H1 (cell line): ENCODE measurements around the gene FPGS. TPM values are rescaled to one million over a fixed set of nuclear protein-coding genes. Genes with fewer than 3 reads are reported as not detected.

Experiments used
- CTCF ChIA-PET: fragments of 300-600 bp; sonication (Branson Sonifier 250); formaldehyde crosslinking; loops from one replicate; lab custom pipeline; 2021; ENCODE audit not compliant: partially characterized antibody; lab: Charles Lee
- POLR2A ChIA-PET: fragments of 300-600 bp; sonication (Branson Sonifier 250); formaldehyde crosslinking; loops from one replicate; lab custom pipeline; 2021; ENCODE audit warnings: inconsistent platforms; ENCODE audit not compliant: partially characterized antibody; lab: Charles Lee
- DNase-seq, 2 experiments: peaks; one replicate each; pipeline versions ENCODE4 v3.0.0 to v3.0.0-alpha.2; 2010 to 2022; ENCODE audit warnings: low spot score in 2 of 2, low read depth in 1 of 2, mixed read lengths in 1 of 2
- FAIRE-seq: peaks from 2 replicates; lab custom pipeline; 2011; peaks lifted over from hg19 to GRCh38; lab: Jason Lieb, UNC
- H2AFZ ChIP-seq: 2 replicates; pipeline ENCODE4 v1.8.1; 2012; ENCODE audit warnings: low read length, inconsistent platforms
- H2AK5ac ChIP-seq: 2 replicates; pipeline ENCODE4 v1.6.1; 2013; ENCODE audit warnings: low read depth, low read length
- H2BK120ac ChIP-seq: replicated peaks from 2 replicates; pipeline ENCODE3; 2013; ENCODE audit warnings: low read depth, low read length, inconsistent platforms
- H2BK12ac ChIP-seq: 2 replicates; pipeline ENCODE4 v1.6.1; 2013; ENCODE audit warnings: low read depth, low read length
- H2BK15ac ChIP-seq: 2 replicates; pipeline ENCODE4 v1.6.1; 2013; ENCODE audit warnings: low read length
- H2BK20ac ChIP-seq: 2 replicates; pipeline ENCODE4 v1.6.1; 2013; ENCODE audit warnings: low read length
- H2BK5ac ChIP-seq: 2 replicates; pipeline ENCODE4 v1.6.1; 2013; ENCODE audit warnings: low read depth, low read length
- H3K14ac ChIP-seq: 2 replicates; pipeline ENCODE4 v1.6.1; 2013; ENCODE audit warnings: inconsistent platforms; ENCODE audit not compliant: insufficient read length
- H3K18ac ChIP-seq: 2 replicates; pipeline ENCODE4 v1.6.1; 2013; ENCODE audit warnings: low read length; ENCODE audit errors: extremely low read depth
- H3K23ac ChIP-seq: 2 replicates; pipeline ENCODE4 v1.6.1; 2013; ENCODE audit warnings: inconsistent platforms; ENCODE audit not compliant: insufficient read length
- H3K23me2 ChIP-seq: 2 replicates; pipeline ENCODE4 v1.6.1; 2013; ENCODE audit warnings: low read depth, low read length
- H3K27ac ChIP-seq: 2 replicates; pipeline ENCODE4 v1.6.1; 2011; ENCODE audit warnings: low read depth, low read length, inconsistent platforms
- H3K27me3 ChIP-seq, 4 experiments: replicated peaks in 1 of 4; 1 replicate in 1 of 4; 2 replicates in 3 of 4; pipeline versions ENCODE4 v1.6.1 to v1.8.1; 2011 to 2013; ENCODE audit warnings: low read length in 3 of 4, mild to moderate bottlenecking in 3 of 4, inconsistent platforms in 2 of 4, mixed read lengths in 2 of 4, moderate library complexity in 1 of 4; ENCODE audit not compliant: control insufficient read depth in 3 of 4, insufficient read depth in 3 of 4; ENCODE audit errors: extremely low read depth in 1 of 4
- H3K36me3 ChIP-seq, 4 experiments: 2 replicates each; pipeline versions ENCODE4 v1.6.1 to v1.8.1; 2011 to 2013; ENCODE audit warnings: mild to moderate bottlenecking in 4 of 4, low read length in 3 of 4, moderate library complexity in 2 of 4, control low read depth in 1 of 4, inconsistent platforms in 1 of 4; ENCODE audit not compliant: insufficient read depth in 4 of 4, control insufficient read depth in 2 of 4
- H3K4ac ChIP-seq: replicated peaks from 2 replicates; pipeline ENCODE3; 2013; ENCODE audit warnings: low read length, low read depth, mixed read lengths, inconsistent platforms; ENCODE audit not compliant: insufficient read length
- H3K4me1 ChIP-seq, 4 experiments: replicated peaks in 1 of 4; 1 replicate in 1 of 4; 2 replicates in 3 of 4; pipeline versions ENCODE4 v1.6.1 to v1.8.1; 2011 to 2013; ENCODE audit warnings: low read length in 3 of 4, inconsistent platforms in 2 of 4, mixed read lengths in 1 of 4; ENCODE audit not compliant: insufficient read depth in 4 of 4, control insufficient read depth in 3 of 4
- H3K4me2 ChIP-seq, 2 experiments: 2 replicates each; pipeline versions ENCODE4 v1.6.1 to v1.8.1; 2011 to 2013; ENCODE audit warnings: low read depth in 2 of 2, low read length in 2 of 2, control low read depth in 1 of 2, inconsistent platforms in 1 of 2, mild to moderate bottlenecking in 1 of 2; ENCODE audit not compliant: insufficient read depth in 1 of 2
- H3K4me3 ChIP-seq, 4 experiments: fragments of 200-600, 300-600 bp in 1 of 4; sonication (generic), shearing (Covaris generic), sonication (Bioruptor Twin) in 1 of 4; 2 replicates each; pipeline versions ENCODE4 v1.5.1 to v1.8.1; 2011 to 2016; ENCODE audit warnings: low read length in 4 of 4, low read depth in 3 of 4, control low read depth in 2 of 4, inconsistent platforms in 2 of 4, mild to moderate bottlenecking in 2 of 4, mixed read lengths in 1 of 4, moderate library complexity in 1 of 4; ENCODE audit not compliant: insufficient read depth in 2 of 4; ENCODE audit errors: extremely low read depth in 1 of 4
- H3K56ac ChIP-seq: replicated peaks from 2 replicates; pipeline ENCODE3; 2013; ENCODE audit warnings: low read depth, mild to moderate bottlenecking, mixed read lengths, low read length, inconsistent platforms; ENCODE audit not compliant: insufficient read length
- H3K79me1 ChIP-seq: 2 replicates; pipeline ENCODE4 v1.6.1; 2013; ENCODE audit warnings: low read depth, low read length, control low read depth
- H3K79me2 ChIP-seq, 2 experiments: 2 replicates each; pipeline versions ENCODE4 v1.6.1 to v1.8.1; 2012 to 2013; ENCODE audit warnings: low read length in 2 of 2, mild to moderate bottlenecking in 2 of 2, inconsistent platforms in 1 of 2; ENCODE audit not compliant: insufficient read depth in 2 of 2, control insufficient read depth in 1 of 2
- H3K9ac ChIP-seq, 4 experiments: replicated peaks in 1 of 4; 1 replicate in 1 of 4; 2 replicates in 3 of 4; pipeline versions ENCODE4 v1.6.1 to v1.8.1; 2011 to 2013; ENCODE audit warnings: low read depth in 3 of 4, low read length in 3 of 4, control low read depth in 2 of 4, mild to moderate bottlenecking in 2 of 4, moderate library complexity in 2 of 4, inconsistent platforms in 1 of 4; ENCODE audit errors: extremely low read depth in 1 of 4
- H3K9me3 ChIP-seq, 2 experiments: 2 replicates each; pipeline versions ENCODE4 v1.6.1 to v1.8.1; 2012 to 2013; ENCODE audit warnings: mild to moderate bottlenecking in 2 of 2, moderate library complexity in 2 of 2, control low read depth in 1 of 2, inconsistent platforms in 1 of 2, low read depth in 1 of 2, low read length in 1 of 2, mixed read lengths in 1 of 2; ENCODE audit not compliant: insufficient read depth in 2 of 2
- H4K20me1 ChIP-seq, 2 experiments: replicated peaks in 1 of 2; 2 replicates each; pipeline versions ENCODE3 to v1.8.1; 2011 to 2013; ENCODE audit warnings: inconsistent platforms in 2 of 2, low read length in 2 of 2, mild to moderate bottlenecking in 1 of 2; ENCODE audit not compliant: insufficient read depth in 2 of 2, control insufficient read depth in 1 of 2
- H4K5ac ChIP-seq: 2 replicates; pipeline ENCODE4 v1.6.1; 2013; ENCODE audit warnings: low read length, low read depth, mixed read lengths, inconsistent platforms; ENCODE audit not compliant: insufficient read length
- H4K8ac ChIP-seq: 2 replicates; pipeline ENCODE4 v1.8.0; 2013; ENCODE audit warnings: mild to moderate bottlenecking, moderate library complexity, low read length, inconsistent platforms; ENCODE audit not compliant: insufficient read depth; ENCODE audit errors: extremely low read depth
- H4K91ac ChIP-seq: replicated peaks from 2 replicates; pipeline ENCODE3; 2013; ENCODE audit warnings: low read length, mixed read lengths, inconsistent platforms; ENCODE audit not compliant: insufficient read length
- ASH2L ChIP-seq: fragments of 200-600, 300-600 bp; sonication (generic); IDR thresholded peaks from one replicate; pipeline ENCODE4 v1.7.1; 2017; ENCODE audit warnings: low read length
- CHD1 ChIP-seq: IDR thresholded peaks from 2 replicates; pipeline ENCODE4 v1.6.1; 2012; ENCODE audit warnings: low read depth, low read length, improper control_type of control experiment
- CTBP2 ChIP-seq: IDR thresholded peaks from 2 replicates; pipeline ENCODE4 v1.7.0; 2011; ENCODE audit warnings: borderline replicate concordance, mild to moderate bottlenecking, moderate library complexity, mixed read lengths, low read length; ENCODE audit not compliant: insufficient read depth, insufficient read length
- NRF1 ChIP-seq: IDR thresholded peaks from 2 replicates; pipeline ENCODE4 v1.6.1; 2011; ENCODE audit warnings: mild to moderate bottlenecking, low read depth, low read length, improper control_type of control experiment
- POLR2A ChIP-seq, 2 experiments: IDR thresholded peaks; 1 replicate in 1 of 2; 2 replicates in 1 of 2; pipeline ENCODE4 v1.6.1; 2011; ENCODE audit warnings: low read depth in 2 of 2, low read length in 2 of 2, mild to moderate bottlenecking in 2 of 2; ENCODE audit errors: control extremely low read depth in 1 of 2
- RAD21 ChIP-seq, 2 experiments: IDR thresholded peaks in 1 of 2; conservative IDR thresholded peaks in 1 of 2; 2 replicates each; pipeline ENCODE4 v1.6.1; 2011; ENCODE audit warnings: low read depth in 2 of 2, low read length in 2 of 2, improper control_type of control experiment in 1 of 2, inconsistent platforms in 1 of 2, mild to moderate bottlenecking in 1 of 2, moderate library complexity in 1 of 2
- WGBS, 2 experiments: shearing (Covaris generic) in 1 of 2; methylation state at CpG; one replicate each; pipeline versions ENCODE4 v1.1.6 to v1.1.7; 2013 to 2015; ENCODE audit warnings: low lambda C conversion rate in 2 of 2, mixed read lengths in 2 of 2, inconsistent platforms in 1 of 2, low coverage in 1 of 2, missing lambda C conversion rate in 1 of 2; ENCODE audit not compliant: insufficient replicate concordance in 2 of 2, insufficient coverage in 1 of 2, insufficient read length in 1 of 2; ENCODE audit errors: extremely low coverage in 1 of 2, missing lambda C conversion rate in 1 of 2; 5-methylcytosine and 5-hydroxymethylcytosine counted together
- polyA plus RNA-seq, 7 experiments: library from polyadenylated mRNA; depleted of rRNA in 3 of 7; stranded (reverse) in 5 of 7; unstranded in 2 of 7; fragments of >200 nt in 5 of 7; fragments of 200-250 nt in 2 of 7; gene quantifications; 1 replicate in 5 of 7; 2 replicates in 1 of 7; 4 replicates in 1 of 7; pipeline versions ENCODE4 v1.2.1 to v1.2.3, GENCODE V29; 2011 to 2013; ENCODE audit warnings: missing spikeins in 2 of 7, mixed read lengths in 2 of 7
- total RNA-seq: library from RNA; stranded (reverse); fragmentation: NEBNext Ultra II Directional; extraction: Animal tissue kit (Norgen Biotek cat#: 25700); gene quantifications from 2 replicates; pipeline ENCODE4 v1.2.1, GENCODE V29; 2021

The FPGS gene
- total and polyA plus RNA-seq, 2 of the 8 experiments (the other 6 are each of a cell fraction or from before 2014, with no cell fraction given): 62.4 to 83.0 TPM

- H3K79me2 ChIP-seq: no peaks in the 10 kb centered on the region
- no peaks in the 10 kb centered on the region for H3K79me1 ChIP-seq
- no peak overlapping the region for H4K91ac ChIP-seq
- no peak overlapping the region for H2BK20ac ChIP-seq
- no peaks in the 10 kb centered on the region for H3K27me3 ChIP-seq
- DNase-seq: peak in 1 of 2 experiments; percentile 85
- H3K56ac ChIP-seq: no peak overlapping the region
- H3K9me3 ChIP-seq: no peaks in the 10 kb centered on the region
- no peak overlapping the region for H3K4ac ChIP-seq
- H3K9ac ChIP-seq: no peak overlapping the region
- no peak overlapping the region for H2AK5ac ChIP-seq
- no peak overlapping the region for H4K5ac ChIP-seq
- H3K18ac ChIP-seq: no peak overlapping the region; the same call in 1 of the 2 replicates
- no peak overlapping the region for H3K23ac ChIP-seq
- H3K36me3 ChIP-seq: no peaks in the 10 kb centered on the region
- no peak for FAIRE-seq
- no peak overlapping the region for H2BK12ac ChIP-seq
- ChIA-PET POLR2A (interaction anchor here (1.0 to 1.9 kb wide), 5 partner anchors 8 to 29 kb away, joined by 3 to 7 read pairs (median 6); partner anchors contain the start of gene CDK9), CTCF (interaction anchor here (0.5 to 14.6 kb wide), 27 partner anchors 9 to 259 kb away, joined by 3 to 227 read pairs (median 4); partner anchors contain the start of genes CDK9, ENG and SH2D3C)
- no peak overlapping the region for H3K27ac ChIP-seq
- peak overlapping the region; percentile 61; the same call in 1 of the 2 replicates for H2BK15ac ChIP-seq
- H2AFZ ChIP-seq: no peak overlapping the region
- no peak overlapping the region for H4K8ac ChIP-seq
- H2BK120ac ChIP-seq: no peak overlapping the region
- no peaks in the 10 kb centered on the region for H4K20me1 ChIP-seq
- 0 out of 8 replicates have a peak overlapping the region, but pooled peaks of 1 of the 4 experiments have one; percentile 0 for H3K4me3 ChIP-seq
- H3K23me2 ChIP-seq: no peaks in the 10 kb centered on the region
- H3K4me2 ChIP-seq: no peak overlapping the region; a peak in 1 of 4 replicates
- peaks cover 0 to 20% (median 14%) of the 10 kb centered on the region in 4 experiments; a peak in 6 of 7 replicates for H3K4me1 ChIP-seq
- peak overlapping the region; percentile 55; the same call in 1 of the 2 replicates for H2BK5ac ChIP-seq
- WGBS, 2 experiments: 67% methylated on average over 7 of the region's 7 CpGs; no CpG with 5 or more reads in 1 of the 2 experiments
- no peak overlapping the region for H3K14ac ChIP-seq
- TF ChIP-seq RAD21 (IDR thresholded peaks at IDR 0.05 in 1 of 2, conservative IDR thresholded peaks at IDR 0.05 in 1 of 2; ENCODE audit: low read depth in 2 of 2, low read length in 2 of 2): peak; percentile 77 to 78
- no peak for TF ChIP-seq CHD1
- TF ChIP-seq ASH2L: peak; percentile 28
- no peak for TF ChIP-seq POLR2A (IDR thresholded peaks at IDR 0.05; ENCODE audit: control extremely low read depth in 1 of 2, low read depth in 2 of 2, low read length in 2 of 2)
- no peak for TF ChIP-seq CTBP2
- TF ChIP-seq NRF1: no peak
These were observed 38.7 kb upstream of the FPGS start for GRCh38 chr9:127763918-127764384.
